ENCODE results near the gene MPZ.

DNA sequence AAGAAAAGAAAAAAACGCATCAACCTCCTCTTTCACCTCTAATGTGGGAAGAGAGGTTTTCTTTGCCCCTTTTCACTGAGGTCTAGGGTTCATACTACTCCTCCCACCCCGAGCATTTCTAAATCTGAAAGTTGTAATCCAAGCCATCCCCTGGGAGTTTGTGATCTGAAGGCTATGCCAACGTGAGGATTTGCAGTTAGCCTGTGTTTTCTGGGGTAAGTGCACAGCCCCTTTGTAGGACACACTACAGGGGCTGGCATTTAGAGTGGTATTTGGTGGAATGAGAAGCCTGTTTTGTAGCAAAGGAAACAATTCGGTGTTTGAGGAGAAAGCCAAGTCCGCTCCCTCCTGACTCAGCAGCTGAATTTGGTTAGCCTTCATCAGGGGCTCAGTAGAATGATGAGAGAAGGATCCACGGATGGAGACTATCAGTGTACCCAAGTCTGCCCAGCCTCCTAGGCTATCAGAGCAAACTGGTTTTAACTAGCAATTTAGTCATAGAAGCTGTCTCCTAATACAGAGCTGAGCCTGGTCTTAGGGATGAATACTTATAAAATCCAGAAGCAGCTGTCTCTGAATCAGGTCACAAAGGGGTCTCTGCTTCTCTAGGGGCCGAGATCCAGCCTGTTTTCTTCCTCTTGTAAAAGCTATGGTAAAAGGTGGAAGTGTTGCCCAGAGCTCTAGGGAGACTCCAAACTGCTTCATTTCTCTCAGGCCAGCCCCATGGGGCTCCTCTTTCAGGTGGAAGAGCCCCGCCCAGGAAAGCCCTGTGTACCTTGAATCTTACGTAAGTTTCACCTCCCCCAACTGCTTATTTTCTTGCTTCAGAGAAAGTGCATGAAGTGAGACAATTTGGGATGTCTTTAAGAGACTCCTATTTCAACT lies 49.1 kb downstream of the MPZ start:
- TF ChIP-seq, protein P1, sequence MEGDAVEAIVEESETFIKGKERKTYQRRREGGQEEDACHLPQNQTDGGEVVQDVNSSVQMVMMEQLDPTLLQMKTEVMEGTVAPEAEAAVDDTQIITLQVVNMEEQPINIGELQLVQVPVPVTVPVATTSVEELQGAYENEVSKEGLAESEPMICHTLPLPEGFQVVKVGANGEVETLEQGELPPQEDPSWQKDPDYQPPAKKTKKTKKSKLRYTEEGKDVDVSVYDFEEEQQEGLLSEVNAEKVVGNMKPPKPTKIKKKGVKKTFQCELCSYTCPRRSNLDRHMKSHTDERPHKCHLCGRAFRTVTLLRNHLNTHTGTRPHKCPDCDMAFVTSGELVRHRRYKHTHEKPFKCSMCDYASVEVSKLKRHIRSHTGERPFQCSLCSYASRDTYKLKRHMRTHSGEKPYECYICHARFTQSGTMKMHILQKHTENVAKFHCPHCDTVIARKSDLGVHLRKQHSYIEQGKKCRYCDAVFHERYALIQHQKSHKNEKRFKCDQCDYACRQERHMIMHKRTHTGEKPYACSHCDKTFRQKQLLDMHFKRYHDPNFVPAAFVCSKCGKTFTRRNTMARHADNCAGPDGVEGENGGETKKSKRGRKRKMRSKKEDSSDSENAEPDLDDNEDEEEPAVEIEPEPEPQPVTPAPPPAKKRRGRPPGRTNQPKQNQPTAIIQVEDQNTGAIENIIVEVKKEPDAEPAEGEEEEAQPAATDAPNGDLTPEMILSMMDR (IDR thresholded peaks at IDR 0.05), result no peak
- no peak for TF ChIP-seq POLR2A (IDR thresholded peaks at IDR 0.05)

Measured in esophagus squamous epithelium (tissue), 4 donors.